ENCODE data around the gene SNRNP70. TPM values are rescaled to one million over a fixed set of nuclear protein-coding genes. Genes with fewer than 3 reads are reported as not detected.
A peak's percentile ranks its signal among the peaks of the same experiment; 100 is the strongest.
"Not testable (repeated sequence)": the region's sequence is repeated elsewhere in the genome, so short reads cannot be mapped to it uniquely, and the experiment has no call there.

Gene SNRNP70, protein sequence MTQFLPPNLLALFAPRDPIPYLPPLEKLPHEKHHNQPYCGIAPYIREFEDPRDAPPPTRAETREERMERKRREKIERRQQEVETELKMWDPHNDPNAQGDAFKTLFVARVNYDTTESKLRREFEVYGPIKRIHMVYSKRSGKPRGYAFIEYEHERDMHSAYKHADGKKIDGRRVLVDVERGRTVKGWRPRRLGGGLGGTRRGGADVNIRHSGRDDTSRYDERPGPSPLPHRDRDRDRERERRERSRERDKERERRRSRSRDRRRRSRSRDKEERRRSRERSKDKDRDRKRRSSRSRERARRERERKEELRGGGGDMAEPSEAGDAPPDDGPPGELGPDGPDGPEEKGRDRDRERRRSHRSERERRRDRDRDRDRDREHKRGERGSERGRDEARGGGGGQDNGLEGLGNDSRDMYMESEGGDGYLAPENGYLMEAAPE
- 243 TPM for total RNA-seq

DNA sequence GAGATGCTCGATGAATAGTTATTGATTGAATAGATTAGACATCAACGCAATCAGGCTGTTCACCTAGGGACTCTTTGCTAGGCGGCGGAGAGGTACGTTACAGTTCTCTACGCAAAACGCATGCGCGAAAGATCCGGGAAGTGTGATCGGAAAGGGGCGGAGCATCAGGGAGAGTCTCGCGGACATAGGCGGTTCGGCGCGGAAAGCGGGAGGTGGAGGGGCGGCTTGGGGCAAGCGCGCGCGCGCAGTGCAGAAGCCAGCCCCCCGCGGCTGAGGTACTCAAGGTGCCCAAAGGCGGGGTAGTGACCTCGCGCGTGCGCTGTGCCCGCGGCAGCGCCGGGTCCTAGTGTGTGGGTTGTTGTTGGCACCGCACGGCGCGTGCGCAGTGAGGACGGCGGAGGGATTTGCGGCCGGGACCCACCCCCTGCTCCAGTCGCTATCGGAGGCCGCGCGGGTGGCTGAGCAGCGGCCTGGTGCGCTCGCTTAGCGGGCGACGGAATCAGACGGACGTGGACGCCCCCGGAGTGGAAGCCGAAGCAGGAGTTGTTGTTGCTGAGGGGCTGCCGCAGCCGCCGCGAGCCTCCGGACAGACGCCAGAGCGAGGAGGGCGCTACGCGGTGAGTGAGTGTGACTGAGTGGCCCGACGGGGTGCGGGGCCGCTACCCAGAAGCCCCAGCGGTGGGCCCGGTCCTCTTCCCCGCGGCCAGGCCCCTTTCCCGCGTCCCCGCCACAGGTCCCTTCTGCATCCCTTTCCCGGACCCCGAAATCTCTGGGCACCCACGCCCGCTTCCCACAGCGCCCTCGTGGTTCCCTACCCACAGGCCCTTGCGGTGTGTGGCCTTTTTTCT lies at the start of gene SNRNP70:
Gene SNRNP70 (plus strand): TSS at position 432 of the 848 bp plus-strand sequence. CDS start 964 bp downstream, outside the sequence.
- peak; percentile 99 to 100 (median 100) for DNase-seq (ENCODE audit: low read depth in 2 of 3, low spot score in 2 of 3)

DNA sequence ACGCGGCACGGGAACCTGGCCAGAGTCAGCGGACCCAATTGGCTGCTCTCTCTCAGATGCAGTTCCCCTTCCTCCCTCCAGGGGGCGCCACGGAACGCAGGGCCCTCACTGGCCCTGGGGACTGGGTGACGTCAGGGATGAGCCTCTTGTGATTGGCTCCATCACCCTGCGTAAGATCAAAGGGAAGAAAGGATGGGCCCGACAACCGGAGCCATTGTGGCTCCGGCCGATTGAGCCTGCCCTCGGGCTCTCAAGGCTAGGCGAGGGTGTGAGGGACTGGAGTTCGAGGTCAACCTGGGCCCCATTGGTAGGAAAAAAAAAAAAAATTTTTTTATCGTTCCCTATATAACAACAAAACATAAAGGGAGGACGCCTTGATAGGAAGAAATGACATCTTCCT lies 48.4 kb upstream of the SNRNP70 start, which contains the start of gene CGB1:
Gene CGB1 (minus strand): TSS at position 81 of the 400 bp plus-strand sequence. CDS start 184 bp downstream, outside the sequence.
- DNase-seq (ENCODE audit: low read depth in 2 of 3, low spot score in 2 of 3) = not testable (repeated sequence)

DNA sequence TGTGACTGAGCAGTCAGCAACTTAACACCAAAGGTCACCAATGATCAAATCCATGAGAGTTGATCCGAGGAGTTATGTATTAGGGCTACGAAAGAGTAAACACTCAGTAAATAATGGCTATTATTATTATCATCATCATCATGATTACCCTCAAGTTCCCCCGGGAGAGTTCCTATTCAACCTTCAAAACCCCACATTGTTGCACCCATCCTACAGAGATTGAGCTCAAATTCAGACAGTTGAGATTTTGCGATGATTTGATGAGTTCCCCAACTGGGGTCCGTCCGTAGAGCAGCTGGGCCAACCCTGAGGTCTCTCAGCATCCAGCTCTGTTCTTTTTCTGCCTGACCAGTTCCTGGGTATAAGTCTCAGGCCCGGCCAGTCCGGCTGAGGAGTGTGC lies 47.1 kb upstream of the SNRNP70 start:
- not testable (repeated sequence) for DNase-seq (ENCODE audit: low read depth in 2 of 3, low spot score in 2 of 3)

DNA sequence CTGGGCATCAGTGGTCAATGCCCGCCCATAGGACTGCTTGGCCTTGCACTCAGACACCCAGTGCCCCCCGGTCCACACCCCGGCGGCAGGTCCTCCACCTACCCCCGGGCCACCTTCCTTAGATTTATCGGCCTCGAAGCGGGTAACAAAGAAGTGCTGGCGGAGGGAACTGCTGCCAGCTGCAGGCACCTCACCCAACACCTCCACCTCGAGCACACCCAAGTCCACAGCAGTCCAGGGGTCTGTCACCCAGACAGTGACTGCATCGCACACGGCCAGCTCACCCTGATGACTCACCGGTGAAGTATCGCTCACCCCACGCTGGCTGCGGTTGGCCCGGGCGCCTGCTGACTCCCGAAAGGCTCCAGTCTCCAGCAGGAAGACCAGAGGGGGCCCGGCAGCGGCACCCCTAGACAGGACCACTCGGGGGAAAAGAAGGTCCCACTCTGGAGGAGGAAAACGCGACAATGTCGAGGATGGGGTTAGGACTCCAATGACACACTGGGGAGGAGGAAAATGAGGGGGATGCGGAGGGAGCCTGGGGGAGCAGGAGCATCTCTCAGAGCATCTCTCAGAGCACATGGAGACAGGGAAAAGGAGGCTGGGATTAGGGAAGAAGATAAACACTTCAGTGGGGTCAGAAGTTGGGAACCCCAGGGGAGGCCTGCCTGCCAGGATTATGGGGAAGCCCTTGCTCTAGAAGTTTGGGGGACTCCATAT lies 46.5 kb upstream of the SNRNP70 start:
- DNase-seq (ENCODE audit: low read depth in 2 of 3, low spot score in 2 of 3) = not testable (repeated sequence)

DNA sequence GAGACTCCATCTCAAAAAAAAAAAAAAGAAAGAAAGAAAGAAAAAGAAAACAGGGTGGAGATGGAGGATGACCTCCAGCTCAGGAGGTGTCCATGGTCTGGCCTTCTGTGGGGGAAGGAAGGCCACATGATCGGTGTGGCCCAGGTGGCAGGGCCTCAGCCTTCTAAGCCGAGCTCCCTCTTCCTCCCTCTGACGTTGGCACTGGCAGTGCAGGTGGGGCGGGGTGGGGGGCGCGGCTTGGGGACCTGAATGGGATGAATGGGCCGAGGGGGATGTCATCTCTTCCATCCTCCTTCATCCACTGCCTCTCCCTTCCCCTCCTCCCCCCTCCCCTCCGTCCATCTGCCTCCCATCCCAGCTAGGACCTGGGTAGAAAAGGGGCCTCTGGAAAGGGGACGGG lies 45.5 kb upstream of the SNRNP70 start:
- DNase-seq (ENCODE audit: low read depth in 2 of 3, low spot score in 2 of 3) = not testable (repeated sequence)

DNA sequence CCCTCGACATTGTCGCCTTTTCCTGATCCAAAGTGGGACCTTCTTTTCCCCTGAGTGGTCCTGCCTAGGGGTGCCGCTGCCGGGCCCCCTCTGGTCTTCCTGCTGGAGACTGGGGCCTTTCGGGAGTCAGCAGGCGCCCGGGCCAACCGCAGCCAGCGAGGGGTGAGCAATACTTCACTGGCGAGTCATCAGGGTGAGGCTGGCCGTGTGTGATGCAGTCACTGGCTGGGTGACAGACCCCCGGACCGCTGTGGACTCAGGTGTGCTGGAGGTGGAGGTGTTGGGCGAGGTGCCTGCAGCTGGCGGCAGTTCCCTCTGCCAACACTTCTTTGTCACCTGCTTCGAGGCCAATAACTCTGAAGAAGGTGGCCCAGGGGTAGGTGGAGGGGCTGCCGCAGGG lies 43.1 kb upstream of the SNRNP70 start:
- DNase-seq (ENCODE audit: low read depth in 2 of 3, low spot score in 2 of 3) = no peak

DNA sequence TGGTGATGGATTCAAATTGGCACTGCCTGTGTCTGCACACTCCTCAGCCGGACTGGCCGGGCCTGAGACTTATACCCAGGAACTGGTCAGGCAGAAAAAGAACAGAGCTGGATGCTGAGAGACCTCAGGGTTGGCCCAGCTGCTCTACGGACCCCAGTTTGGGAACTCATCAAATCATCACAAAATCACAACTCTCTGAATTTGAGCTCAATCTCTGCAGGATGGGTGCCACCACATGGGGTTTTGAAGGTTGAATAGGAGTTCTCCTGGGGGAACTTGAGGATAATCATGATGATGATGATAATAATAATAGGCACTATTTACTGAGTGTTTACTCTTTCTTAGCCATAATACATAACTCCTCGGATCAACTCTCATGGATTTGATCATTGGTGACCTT lies 42.6 kb upstream of the SNRNP70 start:
- not testable (repeated sequence) for DNase-seq (ENCODE audit: low read depth in 2 of 3, low spot score in 2 of 3)

DNA sequence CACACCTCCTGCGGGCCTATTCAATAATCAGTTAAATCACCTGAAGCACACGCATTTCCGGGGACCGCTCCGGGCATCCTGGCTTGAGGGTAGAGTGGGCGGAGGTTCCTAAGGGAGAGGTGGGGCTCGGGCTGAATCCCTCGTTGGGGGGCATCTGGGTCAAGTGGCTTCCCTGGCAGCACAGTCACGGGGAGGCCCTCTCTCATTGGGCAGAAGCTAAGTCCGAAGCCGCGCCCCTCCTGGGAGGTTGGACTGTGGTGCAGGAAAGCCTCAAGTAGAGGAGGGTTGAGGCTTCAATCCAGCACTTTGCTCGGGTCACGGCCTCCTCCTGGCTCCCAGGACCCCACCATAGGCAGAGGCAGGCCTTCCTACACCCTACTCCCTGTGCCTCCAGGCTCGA lies 41.7 kb upstream of the SNRNP70 start, which contains the start of gene CGB5:
Gene CGB5 (plus strand): TSS at position 301 of the 400 bp plus-strand sequence. CDS start 362 bp downstream, outside the sequence.
- not testable (repeated sequence) for DNase-seq (ENCODE audit: low read depth in 2 of 3, low spot score in 2 of 3)

DNA sequence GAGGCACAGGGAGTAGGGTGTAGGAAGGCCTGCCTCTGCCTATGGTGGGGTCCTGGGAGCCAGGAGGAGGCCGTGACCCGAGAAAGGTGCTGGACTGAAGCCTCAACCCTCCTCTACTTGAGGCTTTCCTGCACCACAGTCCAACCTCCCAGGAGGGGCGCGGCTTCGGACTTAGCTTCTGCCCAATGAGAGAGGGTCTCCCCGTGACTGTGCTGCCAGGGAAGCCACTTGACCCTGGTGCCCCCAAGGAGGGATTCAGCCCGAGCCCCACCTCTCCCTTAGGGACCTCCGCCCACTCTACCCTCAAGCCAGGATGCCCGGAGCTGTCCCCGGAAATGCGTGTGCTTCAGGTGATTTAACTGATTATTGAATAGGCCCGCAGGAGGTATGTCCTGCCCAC lies 36.2 kb upstream of the SNRNP70 start, which contains the start of gene CGB8:
Gene CGB8 (minus strand): TSS at position 101 of the 400 bp plus-strand sequence. CDS start 372 bp downstream, outside the sequence.
- DNase-seq (ENCODE audit: low read depth in 2 of 3, low spot score in 2 of 3) = not testable (repeated sequence)

DNA sequence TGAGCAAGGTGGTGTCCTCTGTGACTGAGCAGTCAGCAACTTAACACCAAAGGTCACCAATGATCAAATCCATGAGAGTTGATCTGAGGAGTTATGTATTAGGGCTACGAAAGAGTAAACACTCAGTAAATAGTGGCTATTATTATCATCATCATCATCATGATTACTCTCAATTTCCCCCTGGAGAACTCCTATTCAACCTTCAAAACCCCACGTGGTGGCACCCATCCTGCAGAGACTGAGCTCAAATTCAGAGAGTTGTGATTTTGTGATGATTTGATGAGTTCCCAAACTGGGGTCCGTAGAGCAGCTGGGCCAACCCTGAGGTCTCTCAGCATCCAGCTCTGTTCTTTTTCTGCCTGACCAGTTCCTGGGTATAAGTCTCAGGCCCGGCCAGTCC lies 35.4 kb upstream of the SNRNP70 start:
- not testable (repeated sequence) for DNase-seq (ENCODE audit: low read depth in 2 of 3, low spot score in 2 of 3)

DNA sequence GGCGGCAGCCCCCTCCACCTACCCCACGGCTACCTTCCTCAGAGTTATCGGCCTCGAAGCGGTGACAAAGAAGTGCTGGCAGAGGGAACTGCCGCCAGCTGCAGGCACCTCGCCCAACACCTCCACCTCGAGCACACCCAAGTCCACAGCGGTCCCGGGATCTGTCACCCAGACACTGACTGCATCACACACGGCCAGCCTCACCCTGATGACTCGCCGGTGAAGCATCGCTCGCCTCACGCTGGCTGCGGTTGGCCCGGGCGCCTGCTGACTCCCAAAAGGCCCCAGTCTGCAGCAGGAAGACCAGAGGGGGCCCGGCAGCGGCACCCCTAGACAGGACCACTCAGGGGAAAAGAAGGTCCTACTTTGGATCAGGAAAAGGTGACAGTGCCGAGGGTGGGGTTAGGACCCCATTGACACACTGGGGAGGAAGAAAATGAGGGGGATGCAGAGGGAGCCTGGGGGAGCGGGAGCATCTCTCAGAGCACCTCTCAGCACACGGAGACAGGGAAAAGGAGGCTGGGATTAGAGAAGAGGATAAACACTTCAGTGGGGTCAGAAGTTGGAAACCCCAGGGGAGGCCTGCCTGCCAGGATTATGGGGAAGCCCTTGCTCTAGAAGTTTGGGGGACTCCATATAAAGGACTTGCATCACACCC lies 34.7 kb upstream of the SNRNP70 start:
- not testable (repeated sequence) for DNase-seq (ENCODE audit: low read depth in 2 of 3, low spot score in 2 of 3)

DNA sequence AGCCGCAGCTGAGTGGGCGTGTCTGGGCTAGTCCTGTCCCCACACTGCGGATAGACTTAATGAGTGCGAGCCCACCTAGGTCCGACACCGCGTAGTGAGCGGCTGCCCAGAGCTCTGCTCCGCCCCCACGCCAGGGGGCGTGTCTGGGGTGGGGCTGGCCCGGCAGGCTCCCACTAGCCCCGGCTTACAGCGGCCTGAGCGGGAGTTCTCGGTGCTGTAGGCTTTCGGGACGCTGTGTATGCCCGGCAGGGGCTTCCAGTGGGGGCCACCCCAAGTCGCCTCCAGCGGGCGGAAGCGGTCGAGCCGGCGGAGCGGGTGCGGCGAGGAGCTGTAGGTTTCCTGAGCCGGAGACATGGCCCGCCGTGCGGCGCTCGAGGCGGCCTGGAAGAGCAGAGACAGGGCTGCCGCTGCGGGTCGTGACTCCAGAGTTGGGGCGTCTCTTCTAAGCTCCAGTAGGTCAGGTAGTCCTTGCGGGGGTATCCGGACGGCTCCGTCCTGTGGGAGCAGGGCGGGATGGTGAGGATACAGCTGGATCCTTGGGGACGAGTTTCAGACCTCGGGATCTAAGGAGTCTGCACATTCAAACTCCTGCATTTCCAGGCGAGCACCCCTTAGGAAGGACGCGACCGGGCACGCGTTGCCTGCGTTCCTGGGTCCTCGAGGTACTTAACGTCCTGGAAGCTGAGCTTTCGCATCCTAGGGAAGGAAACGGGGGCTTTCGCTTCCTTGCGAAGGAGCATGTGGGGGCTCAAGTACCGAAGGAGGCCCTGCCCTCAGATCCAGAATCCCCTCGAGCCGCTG lies 28.9 kb upstream of the SNRNP70 start:
- peak in 1 of 3 donors; percentile 34 for DNase-seq (ENCODE audit: low read depth in 2 of 3, low spot score in 2 of 3)

DNA sequence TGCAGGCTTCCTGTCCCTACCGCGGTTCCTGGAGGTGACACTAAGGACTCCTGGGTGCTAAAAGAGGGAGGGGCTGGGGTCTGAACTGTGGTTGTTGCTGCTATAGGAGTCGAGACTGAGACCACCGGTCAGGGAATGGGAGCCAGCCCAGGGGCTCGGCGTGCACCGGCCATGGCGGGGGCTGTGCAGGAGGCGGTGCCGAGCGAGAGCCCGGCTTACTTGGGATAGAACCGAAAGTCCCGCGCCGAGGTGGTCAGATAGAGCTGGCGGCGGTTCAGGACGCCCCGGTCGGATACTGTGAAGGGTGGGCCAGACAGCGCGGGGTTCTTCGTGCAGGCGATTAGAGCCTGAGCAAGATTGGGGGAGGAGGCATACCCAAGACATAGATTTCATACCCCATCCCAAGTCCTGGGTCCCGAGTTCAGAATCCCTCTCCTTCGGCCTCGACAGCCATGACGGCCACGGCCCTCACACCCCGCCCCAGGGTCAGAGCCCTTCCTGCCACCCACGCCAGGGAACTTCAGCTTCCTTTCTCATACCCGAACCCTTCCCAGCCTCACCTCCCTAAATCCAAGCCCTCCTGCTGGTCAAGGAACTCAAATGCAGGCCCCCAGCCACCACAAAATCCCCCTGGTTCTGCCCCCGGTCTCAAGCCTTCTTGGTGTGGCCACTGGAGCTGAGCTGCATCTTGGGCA lies 28.2 kb upstream of the SNRNP70 start:
- not testable (repeated sequence) for DNase-seq (ENCODE audit: low read depth in 2 of 3, low spot score in 2 of 3)

DNA sequence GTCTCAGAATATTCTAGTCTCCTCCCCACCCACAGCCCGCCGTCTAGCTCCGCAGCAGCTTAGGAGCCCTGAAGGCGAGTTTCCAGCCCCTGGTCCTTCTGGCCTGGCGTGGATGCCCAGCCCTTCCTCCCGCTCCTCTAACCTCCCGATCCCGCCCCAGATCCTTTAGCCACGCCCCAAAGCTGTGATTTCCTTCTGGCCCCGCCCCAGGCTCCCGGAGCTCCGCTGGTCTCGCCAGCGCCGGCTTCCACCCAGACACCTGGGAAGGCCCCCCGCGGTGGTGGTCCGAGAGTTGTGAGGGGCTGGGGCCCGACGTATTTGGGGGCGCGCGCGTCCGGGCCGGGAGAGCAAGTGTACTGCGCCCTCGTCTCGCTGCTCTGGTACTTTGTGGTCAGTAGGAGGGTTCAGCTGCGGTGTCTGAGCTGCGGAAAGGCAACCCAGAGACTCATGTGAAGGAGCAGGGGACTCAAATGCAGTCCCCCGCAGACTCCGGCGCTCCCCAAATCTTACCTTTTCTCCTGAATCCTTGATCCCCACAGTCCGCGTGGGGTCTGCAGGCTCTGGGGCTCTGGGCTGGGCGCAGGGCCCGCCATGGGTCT lies 27.5 kb upstream of the SNRNP70 start, which contains the start of gene CGB7:
Gene CGB7 (minus strand): TSS at position 114 of the 599 bp plus-strand sequence. CDS start 2,374 bp downstream, outside the sequence.
- no peak for DNase-seq (ENCODE audit: low read depth in 2 of 3, low spot score in 2 of 3)

DNA sequence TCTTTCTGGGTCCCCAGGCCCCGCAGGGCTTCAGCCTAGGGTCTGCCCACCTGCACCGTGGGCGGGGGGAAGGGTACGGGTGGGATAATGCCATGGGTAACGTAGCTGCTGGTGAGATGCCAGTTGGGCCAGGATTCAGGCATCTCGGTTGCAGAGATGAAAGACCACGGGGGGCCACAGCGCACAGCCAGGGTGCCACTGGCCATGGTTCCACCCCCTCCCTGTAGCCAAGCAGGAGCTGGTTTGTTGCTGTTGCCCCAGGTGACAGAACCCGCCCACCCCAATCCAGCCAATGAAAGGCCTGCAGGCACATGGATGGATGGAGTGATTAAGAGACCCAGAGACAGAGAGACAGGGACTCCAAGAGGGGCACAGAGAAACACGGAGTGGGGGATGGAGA lies 26.7 kb upstream of the SNRNP70 start:
- peak in 1 of 3 donors; percentile 24 for DNase-seq (ENCODE audit: low read depth in 2 of 3, low spot score in 2 of 3)

DNA sequence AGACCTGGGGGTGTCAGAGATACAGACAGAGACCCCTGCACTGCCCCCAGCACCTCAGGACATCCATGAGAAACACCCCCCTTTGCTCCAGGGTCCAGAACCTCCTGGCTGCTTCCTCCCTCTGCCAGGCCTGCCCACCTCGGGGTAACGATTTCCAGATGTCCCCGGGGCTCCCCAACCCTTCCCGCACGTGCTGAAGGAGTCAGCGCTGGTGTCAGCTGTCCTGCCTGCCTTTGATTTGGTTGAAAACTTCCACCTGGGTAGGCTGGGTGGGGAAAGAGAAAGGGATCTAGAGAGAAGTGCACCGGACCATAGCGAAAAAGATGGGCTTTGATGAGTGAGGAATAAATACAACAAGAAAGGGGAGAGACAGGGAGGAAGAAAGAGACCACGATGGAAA lies 26.2 kb upstream of the SNRNP70 start:
- DNase-seq (ENCODE audit: low read depth in 2 of 3, low spot score in 2 of 3) = no peak

DNA sequence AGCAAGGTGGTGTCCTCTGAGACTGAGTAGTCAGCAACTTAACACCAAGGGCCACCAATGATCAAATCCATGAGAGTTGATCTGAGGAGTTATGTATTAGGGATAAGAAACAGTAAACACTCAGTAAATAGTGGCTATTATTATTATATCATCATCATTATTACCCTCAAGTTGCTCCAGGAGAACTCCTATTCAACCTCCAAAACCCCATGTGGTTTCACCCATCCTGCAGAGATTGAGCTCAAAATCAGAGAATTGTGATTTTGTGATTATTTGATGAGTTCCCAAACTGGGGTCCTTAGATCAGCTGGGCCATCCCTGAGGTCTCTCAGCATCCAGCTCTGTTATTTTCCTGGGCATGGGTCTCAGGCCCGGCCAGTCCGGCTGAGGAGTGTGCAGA lies 24.3 kb upstream of the SNRNP70 start:
- DNase-seq (ENCODE audit: low read depth in 2 of 3, low spot score in 2 of 3) = no peak

DNA sequence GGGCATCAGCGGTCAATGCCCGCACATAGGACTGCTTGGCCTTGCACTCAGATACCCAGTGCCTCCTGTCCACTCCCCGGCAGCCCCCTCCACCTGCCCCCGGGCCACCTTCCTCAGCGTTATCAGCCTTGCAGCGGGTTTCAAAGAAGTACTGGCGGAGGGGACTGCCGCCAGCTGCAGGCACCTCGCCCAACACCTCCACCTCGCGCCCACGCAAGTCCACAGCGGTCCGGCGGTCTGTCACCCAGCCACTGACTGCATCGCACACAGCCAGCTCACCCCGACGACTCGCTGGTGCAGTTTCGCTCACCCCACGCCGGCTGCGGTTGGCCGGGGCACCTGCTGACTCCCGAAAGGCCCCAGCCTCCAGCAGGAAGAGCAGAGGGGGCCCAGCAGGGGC lies 23.8 kb upstream of the SNRNP70 start:
- DNase-seq (ENCODE audit: low read depth in 2 of 3, low spot score in 2 of 3) = no peak

Data from hematopoietic multipotent progenitor cell (in vitro differentiated cells).